ENCODE measurements around the gene URI1. TPM values are rescaled to one million over a fixed set of nuclear protein-coding genes. Genes with fewer than 3 reads are reported as not detected.
A peak's percentile ranks its signal among the peaks of the same experiment; 100 is the strongest.

The URI1 gene
- total RNA-seq, 1 experiment from 2014 or later, result 31.0 TPM

GRCh38 chr19:29940971-29941585 lies 961 bp upstream of the URI1 start:
- intact Hi-C loops (cut with micrococcal nuclease), result no loop called here
- no peak for TF ChIP-seq EZH2 (IDR thresholded peaks at IDR 0.05; ENCODE audit: low read length, unreplicated experiment)
- TF ChIP-seq EZH2phosphoT487 (IDR thresholded peaks at IDR 0.05; ENCODE audit: borderline replicate concordance, low read length), result no peak
- Histone ChIP-seq H3K9me2 (replicated peaks; ENCODE audit: low read length) (no peaks in the 10 kb centered on the region), H3F3A (ENCODE audit: low read length, unreplicated experiment) (no peaks in the 10 kb centered on the region), H3K4me1 (ENCODE audit: insufficient read depth, low read length) (peaks cover 9% of the 10 kb centered on the region), H3K9ac (ENCODE audit: low read length) (no peak overlapping the region), H4K20me1 (ENCODE audit: low read length) (peaks cover 20% of the 10 kb centered on the region), H2AFZ (ENCODE audit: low read length) (no peak overlapping the region), H3K79me2 (ENCODE audit: low read length) (peaks cover 36% of the 10 kb centered on the region), H3K4me2 (ENCODE audit: low read length) (no peak overlapping the region), H3K27me3 (ENCODE audit: low read length) (no peaks in the 10 kb centered on the region), H3K36me3 (ENCODE audit: low read depth, low read length) (no peaks in the 10 kb centered on the region), H3K4me3 (ENCODE audit: low read length) (no peak overlapping the region), H3K27ac (ENCODE audit: low read length) (no peak overlapping the region), H3K9me3 (ENCODE audit: low read length) (no peaks in the 10 kb centered on the region)
- ChIA-PET CTCF (no interaction called here), POLR2A (ENCODE audit: unreplicated experiment) (interaction anchor here (0.6 kb wide), 1 partner anchor 203 kb away, joined by 3 read pairs; no protein-coding TSS in a partner anchor)
- DNase-seq (no peak), ATAC-seq (no peak)
- BruUV-seq (replicated peaks), result no TSS peak

GRCh38 chr19:29942404-29943261 lies 594 bp downstream of the URI1 start:
- H3K9me2 ChIP-seq (replicated peaks; ENCODE audit: low read length), result no peaks in the 10 kb centered on the region
- intact Hi-C loops (cut with micrococcal nuclease), result no loop called here
- TF ChIP-seq EZH2phosphoT487 (IDR thresholded peaks at IDR 0.05; ENCODE audit: borderline replicate concordance, low read length) (no peak), EZH2 (IDR thresholded peaks at IDR 0.05; ENCODE audit: low read length, unreplicated experiment) (no peak)
- TF ChIP-seq, protein P1, sequence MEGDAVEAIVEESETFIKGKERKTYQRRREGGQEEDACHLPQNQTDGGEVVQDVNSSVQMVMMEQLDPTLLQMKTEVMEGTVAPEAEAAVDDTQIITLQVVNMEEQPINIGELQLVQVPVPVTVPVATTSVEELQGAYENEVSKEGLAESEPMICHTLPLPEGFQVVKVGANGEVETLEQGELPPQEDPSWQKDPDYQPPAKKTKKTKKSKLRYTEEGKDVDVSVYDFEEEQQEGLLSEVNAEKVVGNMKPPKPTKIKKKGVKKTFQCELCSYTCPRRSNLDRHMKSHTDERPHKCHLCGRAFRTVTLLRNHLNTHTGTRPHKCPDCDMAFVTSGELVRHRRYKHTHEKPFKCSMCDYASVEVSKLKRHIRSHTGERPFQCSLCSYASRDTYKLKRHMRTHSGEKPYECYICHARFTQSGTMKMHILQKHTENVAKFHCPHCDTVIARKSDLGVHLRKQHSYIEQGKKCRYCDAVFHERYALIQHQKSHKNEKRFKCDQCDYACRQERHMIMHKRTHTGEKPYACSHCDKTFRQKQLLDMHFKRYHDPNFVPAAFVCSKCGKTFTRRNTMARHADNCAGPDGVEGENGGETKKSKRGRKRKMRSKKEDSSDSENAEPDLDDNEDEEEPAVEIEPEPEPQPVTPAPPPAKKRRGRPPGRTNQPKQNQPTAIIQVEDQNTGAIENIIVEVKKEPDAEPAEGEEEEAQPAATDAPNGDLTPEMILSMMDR (conservative IDR thresholded peaks at IDR 0.05; ENCODE audit: low read depth, low read length), result no peak
- POLR2A ChIA-PET (ENCODE audit: unreplicated experiment), result no interaction called here
- H3K27ac ChIP-seq (ENCODE audit: low read length), result peak overlapping the region; percentile 30; the same call in 1 of the 2 replicates
- ATAC-seq (peak; percentile 81), DNase-seq (peak; percentile 35)
- peak overlapping the region; percentile 97 for H3K4me3 ChIP-seq (ENCODE audit: low read length)
- H2AFZ ChIP-seq (ENCODE audit: low read length), result peak overlapping the region; percentile 78
- no peaks in the 10 kb centered on the region for H3K27me3 ChIP-seq (ENCODE audit: low read length)
- no peaks in the 10 kb centered on the region for H3F3A ChIP-seq (ENCODE audit: low read length, unreplicated experiment)
- no peaks in the 10 kb centered on the region for H3K9me3 ChIP-seq (ENCODE audit: low read length)
- H3K79me2 ChIP-seq (ENCODE audit: low read length), result peaks cover 52% of the 10 kb centered on the region
- no peaks in the 10 kb centered on the region for H3K36me3 ChIP-seq (ENCODE audit: low read depth, low read length)
- H4K20me1 ChIP-seq (ENCODE audit: low read length), result peaks cover 31% of the 10 kb centered on the region
- peaks cover 15% of the 10 kb centered on the region for H3K4me1 ChIP-seq (ENCODE audit: insufficient read depth, low read length)
- CTCF ChIA-PET, result interaction anchor here (0.7 kb wide), 1 partner anchor 281 kb away, joined by 4 read pairs; no protein-coding TSS in a partner anchor
- peak overlapping the region; percentile 95 for H3K9ac ChIP-seq (ENCODE audit: low read length)
- H3K4me2 ChIP-seq (ENCODE audit: low read length), result peak overlapping the region; percentile 82
- BruUV-seq (replicated peaks), result no TSS peak

- no peak overlapping the region for H3K27ac ChIP-seq (ENCODE audit: low read length)
- no peaks in the 10 kb centered on the region for H3K27me3 ChIP-seq (ENCODE audit: low read length)
- DNase-seq (no peak), ATAC-seq (no peak)
- peak overlapping the region; percentile 82 for H3K4me2 ChIP-seq (ENCODE audit: low read length)
- H3K9me3 ChIP-seq (ENCODE audit: low read length), result no peaks in the 10 kb centered on the region
- peaks cover 36% of the 10 kb centered on the region for H4K20me1 ChIP-seq (ENCODE audit: low read length)
- no peaks in the 10 kb centered on the region for H3K36me3 ChIP-seq (ENCODE audit: low read depth, low read length)
- H3K9me2 ChIP-seq (replicated peaks; ENCODE audit: low read length), result no peaks in the 10 kb centered on the region
- no peak overlapping the region for H2AFZ ChIP-seq (ENCODE audit: low read length)
- ChIA-PET CTCF (no interaction called here), POLR2A (ENCODE audit: unreplicated experiment) (no interaction called here)
- peaks cover 61% of the 10 kb centered on the region for H3K79me2 ChIP-seq (ENCODE audit: low read length)
- intact Hi-C loops (cut with micrococcal nuclease), result no loop called here
- TF ChIP-seq, protein P1 (conservative IDR thresholded peaks at IDR 0.05; ENCODE audit: low read depth, low read length), result no peak
- no peak for TF ChIP-seq EZH2phosphoT487 (IDR thresholded peaks at IDR 0.05; ENCODE audit: borderline replicate concordance, low read length)
- TF ChIP-seq EZH2 (IDR thresholded peaks at IDR 0.05; ENCODE audit: low read length, unreplicated experiment), result no peak
- peak overlapping the region; percentile 97 for H3K4me3 ChIP-seq (ENCODE audit: low read length)
- BruUV-seq (replicated peaks), result no TSS peak
- peaks cover 15% of the 10 kb centered on the region for H3K4me1 ChIP-seq (ENCODE audit: insufficient read depth, low read length)
- H3K9ac ChIP-seq (ENCODE audit: low read length), result peak overlapping the region; percentile 95; the same call in 1 of the 2 replicates
- no peaks in the 10 kb centered on the region for H3F3A ChIP-seq (ENCODE audit: low read length, unreplicated experiment)
Measured at GRCh38 chr19:29943615-29944014, 1.6 kb downstream of the URI1 start.
